HG03159 (cell line): ENCODE measurements around the gene DSC1.
"Not testable (repeated sequence)": the region's sequence is repeated elsewhere in the genome, so short reads cannot be mapped to it uniquely, and the experiment has no call there.

Source experiments
- ATAC-seq: cut with Tn5 transposase; IDR thresholded peaks from one replicate; pipeline ENCODE4 v1.9.1; 2021; ENCODE audit warnings: mild to moderate bottlenecking, moderate library complexity; ENCODE audit not compliant: unreplicated experiment

DSC1 gene

GRCh38 chr18:31171144-31171839 lies 8.6 kb upstream of the DSC1 start:
- no peak for ATAC-seq

GRCh38 chr18:31170335-31170734 lies 7.7 kb upstream of the DSC1 start:
- ATAC-seq: no peak

- no peak for ATAC-seq
Observed at GRCh38 chr18:31162419-31162793, 250 bp downstream of the DSC1 start.

- no peak for ATAC-seq
Observed at GRCh38 chr18:31161757-31162418, 768 bp downstream of the DSC1 start.

- ATAC-seq: no peak
Observed at GRCh38 chr18:31156821-31157763, 5.6 kb downstream of the DSC1 start.

- no peak for ATAC-seq
Observed at GRCh38 chr18:31155498-31155897, 7.2 kb downstream of the DSC1 start.

GRCh38 chr18:31154181-31154580 lies 8.5 kb downstream of the DSC1 start:
- no peak for ATAC-seq

GRCh38 chr18:31149351-31149750 lies 13.3 kb downstream of the DSC1 start:
- ATAC-seq: no peak

- no peak for ATAC-seq
Observed at GRCh38 chr18:31148600-31148999, 14.1 kb downstream of the DSC1 start.

- no peak for ATAC-seq
Observed at GRCh38 chr18:31146809-31147208, 15.8 kb downstream of the DSC1 start.

- ATAC-seq: no peak
Observed at GRCh38 chr18:31143025-31143424, 19.6 kb downstream of the DSC1 start.

GRCh38 chr18:31138709-31139108 lies 23.9 kb downstream of the DSC1 start:
- ATAC-seq: no peak

- no peak for ATAC-seq
Observed at GRCh38 chr18:31134988-31135529, 27.6 kb downstream of the DSC1 start.

- ATAC-seq: no peak
Observed at GRCh38 chr18:31129398-31130115, 33.1 kb downstream of the DSC1 start.

GRCh38 chr18:31125878-31126277 lies 36.8 kb downstream of the DSC1 start:
- ATAC-seq: no peak

GRCh38 chr18:31123125-31123524 lies 39.5 kb downstream of the DSC1 start:
- not testable (repeated sequence) for ATAC-seq

GRCh38 chr18:31120594-31120993 lies 42.1 kb downstream of the DSC1 start:
- no peak for ATAC-seq

GRCh38 chr18:31116853-31117595 lies 45.6 kb downstream of the DSC1 start:
- ATAC-seq: no peak

GRCh38 chr18:31112804-31113203 lies 49.9 kb downstream of the DSC1 start:
- no peak for ATAC-seq

GRCh38 chr18:31105733-31106132 lies 56.9 kb downstream of the DSC1 start:
- ATAC-seq: no peak
